Caco-2 (cell line): ENCODE data around the gene PAM16. TPM values are rescaled to one million over a fixed set of nuclear protein-coding genes. Genes with fewer than 3 reads are reported as not detected.

Experiments used
- BruUV-seq: library from RNA; stranded (reverse); fragments of 400-500 nt; replicated peaks from 2 replicates; lab custom pipeline; 2021; lab: Mats Ljungman, UMichigan
- CTCF ChIA-PET: fragments of 300-600 bp; sonication (Branson Sonifier 250); formaldehyde crosslinking; loops from one replicate; lab custom pipeline; 2022; ENCODE audit warnings: antibody characterized with exemption; lab: Charles Lee
- POLR2A ChIA-PET: fragments of 300-600 bp; sonication (Branson Sonifier 250); formaldehyde crosslinking; loops from one replicate; lab custom pipeline; 2022; ENCODE audit warnings: antibody characterized with exemption; lab: Charles Lee
- DNase-seq, 2 experiments: peaks; one replicate each; pipeline versions ENCODE4 v3.0.0 to v3.0.0-alpha.2; 2020 to 2022
- H3K27me3 ChIP-seq: replicated peaks from 2 replicates; pipeline ENCODE4 v1.6.0; 2011; ENCODE audit warnings: low read length; ENCODE audit not compliant: control insufficient read depth, insufficient read depth
- H3K36me3 ChIP-seq: 2 replicates; pipeline ENCODE4 v1.5.1; 2011; ENCODE audit warnings: low read length; ENCODE audit not compliant: control insufficient read depth, insufficient read depth
- H3K4me1 ChIP-seq: fragments of 250-450 bp; sonication (Bioruptor Pico); 2 replicates; pipeline ENCODE4 v1.5.1; 2020; ENCODE audit warnings: mild to moderate bottlenecking
- H3K4me3 ChIP-seq: 2 replicates; pipeline ENCODE4 v1.5.1; 2011; ENCODE audit warnings: low read depth, mild to moderate bottlenecking, control low read depth, low read length
- H3K9me3 ChIP-seq: fragments of 250-450 bp; sonication (Bioruptor Pico); 2 replicates; pipeline ENCODE4 v1.5.1; 2020; ENCODE audit warnings: mild to moderate bottlenecking, moderate library complexity
- H3K27ac Mint-ChIP-seq: one replicate; pipeline ENCODE4 v1.8.0; 2022; ENCODE audit warnings: mixed read lengths; ENCODE audit not compliant: unreplicated experiment
- H3K27me3 Mint-ChIP-seq: one replicate; pipeline ENCODE4 v1.8.0; 2022; ENCODE audit warnings: mixed read lengths; ENCODE audit not compliant: insufficient read depth, unreplicated experiment
- H3K36me3 Mint-ChIP-seq: one replicate; pipeline ENCODE4 v1.8.0; 2022; ENCODE audit warnings: mild to moderate bottlenecking, mixed read lengths; ENCODE audit not compliant: insufficient read depth, unreplicated experiment
- H3K4me1 Mint-ChIP-seq: one replicate; pipeline ENCODE4 v1.8.0; 2022; ENCODE audit warnings: low read depth, mixed read lengths; ENCODE audit not compliant: unreplicated experiment
- H3K4me3 Mint-ChIP-seq: one replicate; pipeline ENCODE4 v1.8.0; 2022; ENCODE audit warnings: mild to moderate bottlenecking, moderate library complexity, mixed read lengths; ENCODE audit not compliant: unreplicated experiment
- H3K9me3 Mint-ChIP-seq: one replicate; pipeline ENCODE4 v1.8.0; 2022; ENCODE audit warnings: mixed read lengths; ENCODE audit not compliant: unreplicated experiment
- intact Hi-C: fragments of 100-400 bp; cut with micrococcal nuclease; formaldehyde crosslinking; loops from one replicate; pipeline ENCODE4 v1.10.0; 2022; ENCODE audit not compliant: unreplicated experiment
- total RNA-seq: library from RNA; stranded (reverse); gene quantifications from 2 replicates; pipeline ENCODE4 v1.2.3, GENCODE V29; 2022
- TF ChIP-seq, protein P1 (sequence below), 2 experiments: fragments of 200-600 bp in 1 of 2; IDR thresholded peaks; 1 replicate in 1 of 2; 2 replicates in 1 of 2; pipeline versions ENCODE4 v1.5.1 to v1.8.0; 2011 to 2022; ENCODE audit warnings: antibody characterized with exemption in 1 of 2, control low read depth in 1 of 2, inconsistent platforms in 1 of 2, low read depth in 1 of 2, low read length in 1 of 2, mild to moderate bottlenecking in 1 of 2, moderate library complexity in 1 of 2; ENCODE audit not compliant: insufficient read depth in 1 of 2, severe bottlenecking in 1 of 2, unreplicated experiment in 1 of 2

PAM16 gene
- total RNA-seq, 1 experiment from 2014 or later: 74.1 TPM

DNA sequence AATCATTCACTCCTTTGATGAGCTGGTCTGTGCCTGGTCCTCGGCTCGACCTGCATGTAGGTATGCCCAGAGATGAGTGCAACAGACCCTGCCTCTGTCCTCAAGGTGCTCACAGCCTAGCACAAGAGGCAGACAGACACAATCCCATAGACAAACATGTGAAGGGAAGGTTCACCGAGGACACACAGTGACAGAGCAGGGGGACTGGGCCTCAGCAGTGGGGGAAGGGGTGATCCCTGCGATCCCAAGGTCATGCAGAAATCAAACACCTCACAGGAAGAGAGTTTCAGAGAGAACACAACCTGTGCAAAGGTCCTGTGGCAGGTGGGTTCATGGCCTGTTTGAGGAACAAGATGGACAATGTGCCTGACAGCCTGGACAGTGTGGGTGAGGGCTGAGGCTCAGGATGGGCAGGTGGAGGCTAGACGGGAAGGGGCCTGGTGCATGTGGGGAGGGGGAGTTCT is 16.3 kb upstream of the PAM16 start:
- Mint-ChIP-seq H3K4me3 (no peak overlapping the region), H3K27ac (no peak overlapping the region), H3K36me3 (no peaks in the 10 kb centered on the region), H3K27me3 (no peaks in the 10 kb centered on the region), H3K9me3 (no peaks in the 10 kb centered on the region), H3K4me1 (no peaks in the 10 kb centered on the region)
- intact Hi-C loops: no loop called here
- no peak for DNase-seq
- H3K4me1 ChIP-seq: peaks cover 5% of the 10 kb centered on the region
- no peaks in the 10 kb centered on the region for H3K27me3 ChIP-seq
- H3K36me3 ChIP-seq: no peaks in the 10 kb centered on the region
- POLR2A ChIA-PET: no interaction called here
- H3K4me3 ChIP-seq: no peak overlapping the region
- H3K9me3 ChIP-seq: no peaks in the 10 kb centered on the region
- TF ChIP-seq, protein P1, sequence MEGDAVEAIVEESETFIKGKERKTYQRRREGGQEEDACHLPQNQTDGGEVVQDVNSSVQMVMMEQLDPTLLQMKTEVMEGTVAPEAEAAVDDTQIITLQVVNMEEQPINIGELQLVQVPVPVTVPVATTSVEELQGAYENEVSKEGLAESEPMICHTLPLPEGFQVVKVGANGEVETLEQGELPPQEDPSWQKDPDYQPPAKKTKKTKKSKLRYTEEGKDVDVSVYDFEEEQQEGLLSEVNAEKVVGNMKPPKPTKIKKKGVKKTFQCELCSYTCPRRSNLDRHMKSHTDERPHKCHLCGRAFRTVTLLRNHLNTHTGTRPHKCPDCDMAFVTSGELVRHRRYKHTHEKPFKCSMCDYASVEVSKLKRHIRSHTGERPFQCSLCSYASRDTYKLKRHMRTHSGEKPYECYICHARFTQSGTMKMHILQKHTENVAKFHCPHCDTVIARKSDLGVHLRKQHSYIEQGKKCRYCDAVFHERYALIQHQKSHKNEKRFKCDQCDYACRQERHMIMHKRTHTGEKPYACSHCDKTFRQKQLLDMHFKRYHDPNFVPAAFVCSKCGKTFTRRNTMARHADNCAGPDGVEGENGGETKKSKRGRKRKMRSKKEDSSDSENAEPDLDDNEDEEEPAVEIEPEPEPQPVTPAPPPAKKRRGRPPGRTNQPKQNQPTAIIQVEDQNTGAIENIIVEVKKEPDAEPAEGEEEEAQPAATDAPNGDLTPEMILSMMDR (IDR thresholded peaks at IDR 0.05; ENCODE audit: insufficient read depth in 1 of 2, low read depth in 1 of 2, low read length in 1 of 2, severe bottlenecking in 1 of 2, unreplicated experiment in 1 of 2): no peak
- CTCF ChIA-PET: no interaction called here
- no TSS peak for BruUV-seq

GRCh38 chr16:4366016-4366415 is 14.9 kb upstream of the PAM16 start:
- Histone ChIP-seq H3K4me1 (no peaks in the 10 kb centered on the region), H3K4me3 (no peak overlapping the region), H3K9me3 (no peaks in the 10 kb centered on the region), H3K27me3 (no peaks in the 10 kb centered on the region), H3K36me3 (no peaks in the 10 kb centered on the region)
- BruUV-seq: no TSS peak
- Mint-ChIP-seq H3K9me3 (no peaks in the 10 kb centered on the region), H3K4me3 (no peak overlapping the region), H3K4me1 (no peaks in the 10 kb centered on the region), H3K36me3 (no peaks in the 10 kb centered on the region), H3K27ac (no peak overlapping the region), H3K27me3 (no peaks in the 10 kb centered on the region)
- TF ChIP-seq, protein P1 (IDR thresholded peaks at IDR 0.05; ENCODE audit: insufficient read depth in 1 of 2, low read depth in 1 of 2, low read length in 1 of 2, severe bottlenecking in 1 of 2, unreplicated experiment in 1 of 2): no peak
- CTCF ChIA-PET: no interaction called here
- DNase-seq: no peak
- intact Hi-C loops: no loop called here
- POLR2A ChIA-PET: no interaction called here

GRCh38 chr16:4365615-4366014 is 14.5 kb upstream of the PAM16 start:
- DNase-seq: no peak
- Histone ChIP-seq H3K36me3 (no peaks in the 10 kb centered on the region), H3K4me3 (no peak overlapping the region), H3K27me3 (no peaks in the 10 kb centered on the region), H3K9me3 (no peaks in the 10 kb centered on the region), H3K4me1 (no peaks in the 10 kb centered on the region)
- BruUV-seq: no TSS peak
- H3K27me3 Mint-ChIP-seq: no peaks in the 10 kb centered on the region
- H3K9me3 Mint-ChIP-seq: no peaks in the 10 kb centered on the region
- TF ChIP-seq, protein P1 (IDR thresholded peaks at IDR 0.05; ENCODE audit: insufficient read depth in 1 of 2, low read depth in 1 of 2, low read length in 1 of 2, severe bottlenecking in 1 of 2, unreplicated experiment in 1 of 2): no peak
- no peak overlapping the region for H3K27ac Mint-ChIP-seq
- intact Hi-C loops: no loop called here
- H3K4me1 Mint-ChIP-seq: no peaks in the 10 kb centered on the region
- H3K36me3 Mint-ChIP-seq: no peaks in the 10 kb centered on the region
- no peak overlapping the region for H3K4me3 Mint-ChIP-seq
- ChIA-PET CTCF (no interaction called here), POLR2A (no interaction called here)
